GM12892 (cell line): ENCODE measurements around the gene NEDD4L.

Experiments used
- POLR2A ChIP-seq: IDR thresholded peaks from 2 replicates; pipeline ENCODE4 v1.6.1; 2011; ENCODE audit warnings: low read depth, low read length, control low read depth
- POLR2AphosphoS5 ChIP-seq: IDR thresholded peaks from 2 replicates; pipeline ENCODE4 v1.6.1; 2011; ENCODE audit warnings: low read depth, low read length, control low read depth
- TAF1 ChIP-seq: IDR thresholded peaks from 2 replicates; pipeline ENCODE4 v1.6.1; 2011; ENCODE audit warnings: low read depth, mild to moderate bottlenecking, control low read depth, low read length, borderline replicate concordance

DNA sequence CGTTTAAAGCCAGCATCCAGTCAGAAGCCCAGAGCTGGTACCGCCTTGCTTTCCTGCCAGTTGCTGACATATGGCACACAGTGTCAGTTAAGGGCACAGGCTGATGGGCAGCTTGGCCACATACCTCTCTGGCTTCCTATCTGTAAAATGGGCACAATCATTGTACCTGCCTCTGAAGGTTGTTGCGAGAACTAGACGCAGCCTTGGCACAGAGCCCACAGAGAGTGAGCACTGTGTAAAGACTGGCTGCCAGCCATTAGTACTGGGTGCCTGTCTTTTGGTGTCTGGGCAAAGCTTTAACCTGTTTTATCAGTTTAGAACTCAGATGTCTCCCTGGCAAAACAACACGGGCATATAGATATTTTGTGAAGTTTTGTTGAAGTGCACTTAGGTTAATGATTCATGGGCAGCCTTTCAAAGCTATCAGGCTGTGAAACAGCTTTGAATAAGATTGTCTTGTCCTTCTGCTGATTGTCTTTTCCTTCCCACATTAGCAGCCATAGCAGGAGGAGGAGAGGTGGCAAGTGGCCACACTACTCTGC is 269.5 kb downstream of the NEDD4L start:
- TF ChIP-seq POLR2A, result no peak
- TF ChIP-seq TAF1, result no peak
- TF ChIP-seq POLR2AphosphoS5, result no peak
